ENCODE results near the gene KRT34.

- TF ChIP-seq, protein P1, sequence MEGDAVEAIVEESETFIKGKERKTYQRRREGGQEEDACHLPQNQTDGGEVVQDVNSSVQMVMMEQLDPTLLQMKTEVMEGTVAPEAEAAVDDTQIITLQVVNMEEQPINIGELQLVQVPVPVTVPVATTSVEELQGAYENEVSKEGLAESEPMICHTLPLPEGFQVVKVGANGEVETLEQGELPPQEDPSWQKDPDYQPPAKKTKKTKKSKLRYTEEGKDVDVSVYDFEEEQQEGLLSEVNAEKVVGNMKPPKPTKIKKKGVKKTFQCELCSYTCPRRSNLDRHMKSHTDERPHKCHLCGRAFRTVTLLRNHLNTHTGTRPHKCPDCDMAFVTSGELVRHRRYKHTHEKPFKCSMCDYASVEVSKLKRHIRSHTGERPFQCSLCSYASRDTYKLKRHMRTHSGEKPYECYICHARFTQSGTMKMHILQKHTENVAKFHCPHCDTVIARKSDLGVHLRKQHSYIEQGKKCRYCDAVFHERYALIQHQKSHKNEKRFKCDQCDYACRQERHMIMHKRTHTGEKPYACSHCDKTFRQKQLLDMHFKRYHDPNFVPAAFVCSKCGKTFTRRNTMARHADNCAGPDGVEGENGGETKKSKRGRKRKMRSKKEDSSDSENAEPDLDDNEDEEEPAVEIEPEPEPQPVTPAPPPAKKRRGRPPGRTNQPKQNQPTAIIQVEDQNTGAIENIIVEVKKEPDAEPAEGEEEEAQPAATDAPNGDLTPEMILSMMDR (IDR thresholded peaks at IDR 0.05): no peak
- TF ChIP-seq POLR2A (IDR thresholded peaks at IDR 0.05): no peak
Measured at GRCh38 chr17:41390411-41390938, 8.4 kb upstream of the KRT34 start.
